K562 (cell line): ENCODE results near the gene MFAP1. TPM values are rescaled to one million over a fixed set of nuclear protein-coding genes. Genes with fewer than 3 reads are reported as not detected.

ENCODE experiments used
- ELF4 ChIP-seq: fragments of 450-650 bp; formaldehyde crosslinking; IDR thresholded peaks from 2 replicates; pipeline ENCODE4 v1.4.0; 2022; ENCODE audit warnings: missing genetic modification characterization
- FOXA3 ChIP-seq, 2 experiments: fragments of 450-650 bp in 1 of 2; sonication (generic) in 1 of 2; formaldehyde crosslinking; IDR thresholded peaks in 1 of 2; conservative IDR thresholded peaks in 1 of 2; 2 replicates each; pipeline versions ENCODE4 v1.4.0 to v1.8.0; 2020 to 2022; ENCODE audit warnings: mild to moderate bottlenecking in 2 of 2, missing genetic modification reagents in 1 of 2
- JUN ChIP-seq, 2 experiments: sonication (generic) in 1 of 2; formaldehyde crosslinking in 1 of 2; IDR thresholded peaks; 2 replicates each; pipeline versions ENCODE4 v1.6.1 to v1.8.0; 2012 to 2022; ENCODE audit warnings: borderline replicate concordance in 2 of 2, mild to moderate bottlenecking in 2 of 2, improper control_type of control experiment in 1 of 2, low read depth in 1 of 2, low read length in 1 of 2, missing genetic modification reagents in 1 of 2
- JUND ChIP-seq, 2 experiments: IDR thresholded peaks; 2 replicates in 1 of 2; 3 replicates in 1 of 2; pipeline ENCODE4 v1.6.1; 2011; ENCODE audit warnings: borderline replicate concordance in 2 of 2, low read depth in 2 of 2, low read length in 2 of 2, improper control_type of control experiment in 1 of 2, missing biosample characterization in 1 of 2, missing genetic modification characterization in 1 of 2, missing genetic modification reagents in 1 of 2
- KAT7 ChIP-seq: sonication (generic); formaldehyde crosslinking; IDR thresholded peaks from 2 replicates; pipeline ENCODE4 v1.8.0; 2022; ENCODE audit warnings: missing genetic modification reagents, mild to moderate bottlenecking, borderline replicate concordance
- L3MBTL2 ChIP-seq: fragments of 450-650 bp; IDR thresholded peaks from 2 replicates; pipeline ENCODE4 v1.6.1; 2016; ENCODE audit warnings: mild to moderate bottlenecking, moderate library complexity
- MXI1 ChIP-seq: IDR thresholded peaks from 2 replicates; pipeline ENCODE4 v1.6.1; 2011; ENCODE audit warnings: low read depth, mild to moderate bottlenecking, improper control_type of control experiment, low read length
- POLR2H ChIP-seq: IDR thresholded peaks from 2 replicates; pipeline ENCODE4 v1.6.1; 2016; ENCODE audit warnings: missing genetic modification characterization, low read depth, mild to moderate bottlenecking, control low read depth, missing compliant biosample characterization, moderate library complexity
- SMARCC2 ChIP-seq: fragments of 450-650 bp; IDR thresholded peaks from 2 replicates; pipeline ENCODE4 v1.6.1; 2017; ENCODE audit warnings: antibody characterized with exemption, moderate library complexity, mild to moderate bottlenecking, low read depth
- TEAD4 ChIP-seq, 2 experiments: sonication (generic) in 1 of 2; formaldehyde crosslinking in 1 of 2; IDR thresholded peaks; 2 replicates each; pipeline versions ENCODE4 v1.6.1 to v1.8.0; 2012 to 2022; ENCODE audit warnings: borderline replicate concordance in 1 of 2, inconsistent platforms in 1 of 2, low read length in 1 of 2, mild to moderate bottlenecking in 1 of 2, missing genetic modification reagents in 1 of 2
- TFAM ChIP-seq: fragments of 250-450 bp; sonication (Bioruptor Pico); conservative IDR thresholded peaks from 2 replicates; pipeline ENCODE4 v1.5.0; 2021; ENCODE audit warnings: mild to moderate bottlenecking, moderate library complexity
- WHSC1 ChIP-seq: IDR thresholded peaks from one replicate; pipeline ENCODE4 v1.6.1; 2012; ENCODE audit warnings: low read length, control low read depth, inconsistent platforms
- ZNF445 ChIP-seq: fragments of 250-450 bp; sonication (Bioruptor Pico); IDR thresholded peaks from 2 replicates; pipeline ENCODE4 v1.4.0; 2020; ENCODE audit warnings: low read depth, mild to moderate bottlenecking, moderate library complexity
- polyA plus RNA-seq, 8 experiments: library from polyadenylated mRNA; depleted of rRNA in 4 of 8; stranded (reverse) in 5 of 8; unstranded in 3 of 8; fragments of >200 nt; fragmentation: Nextera tagmentation in 2 of 8; fragmentation: Illumina TruSeq in 1 of 8; extraction: Ambion mirVana in 2 of 8; extraction: Trizol in 1 of 8; gene quantifications; 2 replicates each; pipeline versions ENCODE4 v1.2.1 to v1.2.3, GENCODE V29; 2011 to 2014; ENCODE audit warnings: inconsistent platforms in 1 of 8, missing spikeins in 1 of 8
- total RNA-seq, 7 experiments: library from RNA; depleted of rRNA in 6 of 7; stranded (reverse); fragments of >200 nt in 6 of 7; fragmentation: Illumina TruSeq in 2 of 7; extraction: Trizol in 2 of 7; gene quantifications; 2 replicates each; pipeline versions ENCODE4 v1.2.1 to v1.2.3, GENCODE V29; 2011 to 2021; ENCODE audit warnings: low replicate concordance in 1 of 7
- TF ChIP-seq, protein P1 (sequence below): fragments of 250-450 bp; sonication (Bioruptor Pico); IDR thresholded peaks from 2 replicates; pipeline ENCODE4 v1.5.0; 2020; ENCODE audit warnings: mild to moderate bottlenecking, borderline replicate concordance
- TF ChIP-seq, protein P2 (sequence below), 2 experiments: fragments of 450-650 bp; formaldehyde crosslinking in 1 of 2; IDR thresholded peaks; 2 replicates each; pipeline versions ENCODE4 v1.4.0 to v1.6.1; 2014 to 2020; ENCODE audit warnings: mild to moderate bottlenecking in 2 of 2, borderline replicate concordance in 1 of 2, low read depth in 1 of 2

MFAP1 gene
- total and polyA plus RNA-seq, 9 of the 15 experiments (the other 6 are each of a cell fraction or from before 2014, with no cell fraction given) = 34.9 to 64.1 (median 48.2) TPM

DNA sequence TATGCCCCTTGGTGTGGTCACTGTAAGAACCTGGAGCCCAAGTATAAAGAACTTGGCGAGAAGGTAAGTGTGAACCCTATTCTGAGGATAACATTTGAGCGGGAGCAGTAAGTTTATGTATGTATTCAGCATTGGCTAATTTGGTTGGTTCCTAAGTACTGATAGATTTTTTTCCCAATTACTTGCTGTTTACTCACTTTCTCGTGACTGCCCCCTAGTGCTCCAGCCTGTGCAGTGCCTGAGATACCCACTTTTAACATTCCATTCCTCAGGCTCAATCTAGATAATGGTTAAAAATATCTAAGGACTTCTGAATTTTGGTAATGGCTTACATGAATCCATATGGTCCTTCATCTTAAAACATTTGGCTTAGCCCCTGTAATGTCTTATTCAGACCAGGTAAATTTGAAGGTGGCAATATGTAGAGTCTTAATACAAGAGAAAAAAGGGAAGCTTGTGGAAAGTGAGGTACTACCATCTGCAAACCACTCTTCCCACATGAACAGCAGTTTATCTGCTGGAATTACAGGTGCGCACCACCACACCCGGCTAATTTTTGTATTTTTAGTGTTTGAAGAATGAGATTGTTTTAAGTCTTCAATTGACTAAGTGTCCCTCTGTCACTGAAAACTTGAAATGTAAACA, 54.8 kb downstream of the MFAP1 start (continued):
- no peak for TF ChIP-seq ELF4 (CRISPR knock-in tag)
- no peak for TF ChIP-seq MXI1
- TF ChIP-seq KAT7 (CRISPR knock-in tag) = no peak
- TF ChIP-seq POLR2H (tag) = peak; percentile 21; the same call in 1 of the 2 replicates
- TF ChIP-seq JUN (IDR thresholded peaks at IDR 0.05; ENCODE audit: borderline replicate concordance, low read depth, low read length) = no peak
- no peak for TF ChIP-seq JUN (CRISPR knock-in tag; IDR thresholded peaks at IDR 0.05; ENCODE audit: borderline replicate concordance)
- peak; percentile 45 for TF ChIP-seq TEAD4 (IDR thresholded peaks at IDR 0.05; ENCODE audit: low read length)
- TF ChIP-seq TEAD4 (CRISPR knock-in tag; IDR thresholded peaks at IDR 0.05; ENCODE audit: borderline replicate concordance) = no peak
- no peak; the same call in 1 of the 2 replicates for TF ChIP-seq L3MBTL2
- TF ChIP-seq, protein P1, sequence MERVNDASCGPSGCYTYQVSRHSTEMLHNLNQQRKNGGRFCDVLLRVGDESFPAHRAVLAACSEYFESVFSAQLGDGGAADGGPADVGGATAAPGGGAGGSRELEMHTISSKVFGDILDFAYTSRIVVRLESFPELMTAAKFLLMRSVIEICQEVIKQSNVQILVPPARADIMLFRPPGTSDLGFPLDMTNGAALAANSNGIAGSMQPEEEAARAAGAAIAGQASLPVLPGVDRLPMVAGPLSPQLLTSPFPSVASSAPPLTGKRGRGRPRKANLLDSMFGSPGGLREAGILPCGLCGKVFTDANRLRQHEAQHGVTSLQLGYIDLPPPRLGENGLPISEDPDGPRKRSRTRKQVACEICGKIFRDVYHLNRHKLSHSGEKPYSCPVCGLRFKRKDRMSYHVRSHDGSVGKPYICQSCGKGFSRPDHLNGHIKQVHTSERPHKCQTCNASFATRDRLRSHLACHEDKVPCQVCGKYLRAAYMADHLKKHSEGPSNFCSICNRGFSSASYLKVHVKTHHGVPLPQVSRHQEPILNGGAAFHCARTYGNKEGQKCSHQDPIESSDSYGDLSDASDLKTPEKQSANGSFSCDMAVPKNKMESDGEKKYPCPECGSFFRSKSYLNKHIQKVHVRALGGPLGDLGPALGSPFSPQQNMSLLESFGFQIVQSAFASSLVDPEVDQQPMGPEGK (CRISPR knock-in tag) = no peak
- TF ChIP-seq ZNF445 (CRISPR knock-in tag) = no peak
- TF ChIP-seq, protein P2, sequence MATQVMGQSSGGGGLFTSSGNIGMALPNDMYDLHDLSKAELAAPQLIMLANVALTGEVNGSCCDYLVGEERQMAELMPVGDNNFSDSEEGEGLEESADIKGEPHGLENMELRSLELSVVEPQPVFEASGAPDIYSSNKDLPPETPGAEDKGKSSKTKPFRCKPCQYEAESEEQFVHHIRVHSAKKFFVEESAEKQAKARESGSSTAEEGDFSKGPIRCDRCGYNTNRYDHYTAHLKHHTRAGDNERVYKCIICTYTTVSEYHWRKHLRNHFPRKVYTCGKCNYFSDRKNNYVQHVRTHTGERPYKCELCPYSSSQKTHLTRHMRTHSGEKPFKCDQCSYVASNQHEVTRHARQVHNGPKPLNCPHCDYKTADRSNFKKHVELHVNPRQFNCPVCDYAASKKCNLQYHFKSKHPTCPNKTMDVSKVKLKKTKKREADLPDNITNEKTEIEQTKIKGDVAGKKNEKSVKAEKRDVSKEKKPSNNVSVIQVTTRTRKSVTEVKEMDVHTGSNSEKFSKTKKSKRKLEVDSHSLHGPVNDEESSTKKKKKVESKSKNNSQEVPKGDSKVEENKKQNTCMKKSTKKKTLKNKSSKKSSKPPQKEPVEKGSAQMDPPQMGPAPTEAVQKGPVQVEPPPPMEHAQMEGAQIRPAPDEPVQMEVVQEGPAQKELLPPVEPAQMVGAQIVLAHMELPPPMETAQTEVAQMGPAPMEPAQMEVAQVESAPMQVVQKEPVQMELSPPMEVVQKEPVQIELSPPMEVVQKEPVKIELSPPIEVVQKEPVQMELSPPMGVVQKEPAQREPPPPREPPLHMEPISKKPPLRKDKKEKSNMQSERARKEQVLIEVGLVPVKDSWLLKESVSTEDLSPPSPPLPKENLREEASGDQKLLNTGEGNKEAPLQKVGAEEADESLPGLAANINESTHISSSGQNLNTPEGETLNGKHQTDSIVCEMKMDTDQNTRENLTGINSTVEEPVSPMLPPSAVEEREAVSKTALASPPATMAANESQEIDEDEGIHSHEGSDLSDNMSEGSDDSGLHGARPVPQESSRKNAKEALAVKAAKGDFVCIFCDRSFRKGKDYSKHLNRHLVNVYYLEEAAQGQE (IDR thresholded peaks at IDR 0.05; ENCODE audit: borderline replicate concordance) = 0 out of 2 replicates have a peak, but pooled peaks have one; percentile 16
- TF ChIP-seq, protein P2 (CRISPR knock-in tag; IDR thresholded peaks at IDR 0.05; ENCODE audit: low read depth) = no peak
- TF ChIP-seq JUND (IDR thresholded peaks at IDR 0.05; ENCODE audit: borderline replicate concordance, low read depth, low read length) = peak; percentile 18; the same call in 1 of the 2 replicates
- no peak for TF ChIP-seq JUND (tag; IDR thresholded peaks at IDR 0.05; ENCODE audit: borderline replicate concordance, low read depth, low read length)
- no peak for TF ChIP-seq SMARCC2
- TF ChIP-seq FOXA3 (CRISPR knock-in tag; conservative IDR thresholded peaks at IDR 0.05 in 1 of 2, IDR thresholded peaks at IDR 0.05 in 1 of 2) = peak; percentile 62 to 80; a peak in 3 of 4 replicates
- TF ChIP-seq TFAM (CRISPR knock-in tag) = no peak
- no peak for TF ChIP-seq WHSC1
